Measurements from ENCODE around the gene GNG13. TPM values are rescaled to one million over a fixed set of nuclear protein-coding genes. Genes with fewer than 3 reads are reported as not detected.

Gene GNG13
- total RNA-seq, 6 experiments from 2014 or later = not detected

- no peak overlapping the region for H3K4me3 ChIP-seq
- H3K4me1 ChIP-seq = no peaks in the 10 kb centered on the region
- no peaks in the 10 kb centered on the region for H3K27me3 ChIP-seq
- WGBS (ENCODE audit: insufficient coverage, low coverage, low lambda C conversion rate, missing lambda C conversion rate) = 57% methylated on average over 4 of the region's 19 CpGs
- no peaks in the 10 kb centered on the region for H3K36me3 ChIP-seq
- DNase-seq = no peak
- no peak for TF ChIP-seq POLR2A (IDR thresholded peaks at IDR 0.05)
- no peak for TF ChIP-seq CTCF (IDR thresholded peaks at IDR 0.05)
- peak in 1 of 4 donors; percentile 41 for ATAC-seq
- H3K9me3 ChIP-seq = no peaks in the 10 kb centered on the region
- intact Hi-C loops (cut with DNase I) = no loop called here
- H3K27ac ChIP-seq = no peak overlapping the region
These were observed 41.5 kb upstream of the GNG13 start for GRCh38 chr16:842061-842476.

- intact Hi-C loops (cut with DNase I) = no loop called here
- TF ChIP-seq POLR2A (IDR thresholded peaks at IDR 0.05) (no peak), CTCF (IDR thresholded peaks at IDR 0.05) (no peak)
- no peaks in the 10 kb centered on the region for H3K36me3 ChIP-seq
- whole genome bisulfite sequencing (ENCODE audit: insufficient coverage, low coverage, low lambda C conversion rate, missing lambda C conversion rate) = no CpG with 5 or more reads among the region's 27 CpGs
- H3K4me1 ChIP-seq = no peaks in the 10 kb centered on the region
- H3K4me3 ChIP-seq = no peak overlapping the region
- no peaks in the 10 kb centered on the region for H3K9me3 ChIP-seq
- H3K27me3 ChIP-seq = no peaks in the 10 kb centered on the region
- ATAC-seq (peak in 1 of 4 donors; percentile 9), DNase-seq (peak in 1 of 3 donors; percentile 48)
- no peak overlapping the region for H3K27ac ChIP-seq
These were observed 41.0 kb upstream of the GNG13 start for GRCh38 chr16:841455-842060.

GRCh38 chr16:840561-841454 is 40.3 kb upstream of the GNG13 start:
- no peaks in the 10 kb centered on the region for H3K27me3 ChIP-seq
- ATAC-seq = no peak
- H3K9me3 ChIP-seq = no peaks in the 10 kb centered on the region
- intact Hi-C loops (cut with DNase I) = no loop called here
- no peaks in the 10 kb centered on the region for H3K4me1 ChIP-seq
- no peak for TF ChIP-seq POLR2A (IDR thresholded peaks at IDR 0.05)
- no peak for TF ChIP-seq CTCF (IDR thresholded peaks at IDR 0.05)
- DNase-seq = peak in 1 of 3 donors; percentile 42
- WGBS (ENCODE audit: insufficient coverage, low coverage, low lambda C conversion rate, missing lambda C conversion rate) = 58% methylated on average over 7 of the region's 34 CpGs
- H3K36me3 ChIP-seq = no peaks in the 10 kb centered on the region
- H3K27ac ChIP-seq = no peak overlapping the region
- H3K4me3 ChIP-seq = no peak overlapping the region

- Histone ChIP-seq H3K27ac (no peak overlapping the region), H3K36me3 (no peaks in the 10 kb centered on the region), H3K27me3 (no peaks in the 10 kb centered on the region), H3K4me1 (no peaks in the 10 kb centered on the region), H3K9me3 (no peaks in the 10 kb centered on the region), H3K4me3 (no peak overlapping the region)
- ATAC-seq = peak in 1 of 4 donors; percentile 4
- TF ChIP-seq CTCF (IDR thresholded peaks at IDR 0.05) = no peak
- TF ChIP-seq POLR2A (IDR thresholded peaks at IDR 0.05) = no peak
- intact Hi-C loops (cut with DNase I) = no loop called here
- WGBS (ENCODE audit: insufficient coverage, low coverage, low lambda C conversion rate, missing lambda C conversion rate) = 40% methylated on average over 2 of the region's 24 CpGs
- peak in 1 of 3 donors; percentile 48 for DNase-seq
These were observed 39.3 kb upstream of the GNG13 start for GRCh38 chr16:839643-840408.

All from right lobe of liver (tissue), 6 donors.